Non-pigmented ciliary epithelial cell (primary cell): ENCODE measurements around the gene ABCA3.

ENCODE experiments used
- DNase-seq: peaks from one replicate; pipeline ENCODE4 v3.0.0-alpha.2; 2010; ENCODE audit warnings: low read depth

The ABCA3 gene

DNA sequence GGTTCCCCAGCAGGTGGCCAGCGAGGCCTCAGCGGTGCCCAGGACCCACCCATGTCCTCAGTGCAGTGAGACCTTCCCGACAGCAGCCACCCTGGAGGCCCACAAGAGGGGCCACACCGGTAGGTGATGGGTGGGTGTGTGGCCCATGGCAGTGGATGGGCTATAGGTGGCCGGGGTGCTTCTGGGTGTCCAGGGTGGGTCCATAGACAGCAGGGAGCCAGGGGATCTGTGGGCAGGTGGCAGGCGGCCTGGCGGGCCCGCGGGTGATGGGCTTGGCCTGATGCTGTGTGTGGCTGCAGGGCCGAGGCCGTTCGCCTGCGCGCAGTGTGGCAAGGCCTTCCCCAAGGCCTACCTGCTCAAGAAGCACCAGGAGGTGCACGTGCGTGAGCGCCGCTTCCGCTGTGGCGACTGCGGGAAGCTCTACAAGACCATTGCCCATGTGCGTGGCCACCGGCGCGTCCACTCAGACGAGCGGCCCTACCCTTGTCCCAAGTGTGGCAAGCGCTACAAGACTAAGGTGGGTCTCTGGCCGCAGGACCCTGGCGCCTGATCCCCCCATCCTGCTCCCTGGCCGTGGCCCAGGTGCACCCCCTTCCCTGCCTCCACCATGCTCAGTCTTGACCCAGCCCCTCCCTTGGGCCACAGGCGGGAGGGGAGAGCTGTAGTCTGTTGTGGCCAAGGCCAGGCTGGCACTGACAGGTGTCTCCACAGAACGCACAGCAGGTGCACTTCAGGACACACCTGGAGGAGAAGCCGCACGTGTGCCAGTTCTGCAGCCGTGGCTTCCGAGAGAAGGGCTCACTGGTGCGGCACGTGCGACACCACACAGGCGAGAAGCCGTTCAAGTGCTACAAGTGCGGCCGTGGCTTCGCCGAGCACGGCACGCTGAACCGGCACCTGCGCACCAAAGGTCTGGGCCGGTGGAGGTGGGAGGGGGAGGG lies 106.4 kb downstream of the ABCA3 start:
- DNase-seq: no peak

DNA sequence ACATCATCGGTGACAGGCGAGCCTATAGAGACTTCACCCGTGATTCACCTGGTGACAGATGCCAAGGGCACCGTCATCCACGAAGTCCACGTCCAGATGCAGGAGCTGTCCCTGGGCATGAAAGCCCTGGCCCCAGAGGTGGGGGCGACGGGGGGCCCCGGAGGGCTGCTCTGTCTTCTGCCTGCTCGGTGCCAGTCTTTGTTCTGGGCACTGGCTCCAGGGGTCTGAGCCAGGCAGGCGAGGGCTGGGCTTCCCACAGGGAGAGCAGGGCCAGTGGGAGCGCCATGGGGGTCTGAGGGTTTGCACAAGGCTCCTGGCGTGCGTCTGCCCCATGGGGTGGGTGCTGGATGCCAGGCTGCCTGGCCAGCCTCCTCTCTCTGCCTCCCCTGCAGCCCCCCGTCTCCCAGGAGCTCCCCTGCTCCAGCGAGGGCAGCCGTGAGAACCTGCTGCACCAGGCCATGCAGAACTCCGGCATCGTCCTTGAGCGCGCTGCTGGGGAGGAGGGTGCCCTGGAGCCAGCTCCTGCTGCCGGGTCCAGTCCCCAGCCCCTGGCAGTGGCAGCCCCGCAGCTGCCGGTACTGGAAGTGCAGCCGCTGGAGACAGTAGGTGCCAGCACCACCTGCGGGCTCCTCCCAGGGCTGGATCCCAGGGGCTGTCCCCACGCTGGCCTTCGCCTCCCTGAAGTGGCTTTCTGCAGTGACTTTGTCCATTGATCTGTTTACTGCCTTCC lies 107.3 kb downstream of the ABCA3 start:
- DNase-seq: no peak

DNA sequence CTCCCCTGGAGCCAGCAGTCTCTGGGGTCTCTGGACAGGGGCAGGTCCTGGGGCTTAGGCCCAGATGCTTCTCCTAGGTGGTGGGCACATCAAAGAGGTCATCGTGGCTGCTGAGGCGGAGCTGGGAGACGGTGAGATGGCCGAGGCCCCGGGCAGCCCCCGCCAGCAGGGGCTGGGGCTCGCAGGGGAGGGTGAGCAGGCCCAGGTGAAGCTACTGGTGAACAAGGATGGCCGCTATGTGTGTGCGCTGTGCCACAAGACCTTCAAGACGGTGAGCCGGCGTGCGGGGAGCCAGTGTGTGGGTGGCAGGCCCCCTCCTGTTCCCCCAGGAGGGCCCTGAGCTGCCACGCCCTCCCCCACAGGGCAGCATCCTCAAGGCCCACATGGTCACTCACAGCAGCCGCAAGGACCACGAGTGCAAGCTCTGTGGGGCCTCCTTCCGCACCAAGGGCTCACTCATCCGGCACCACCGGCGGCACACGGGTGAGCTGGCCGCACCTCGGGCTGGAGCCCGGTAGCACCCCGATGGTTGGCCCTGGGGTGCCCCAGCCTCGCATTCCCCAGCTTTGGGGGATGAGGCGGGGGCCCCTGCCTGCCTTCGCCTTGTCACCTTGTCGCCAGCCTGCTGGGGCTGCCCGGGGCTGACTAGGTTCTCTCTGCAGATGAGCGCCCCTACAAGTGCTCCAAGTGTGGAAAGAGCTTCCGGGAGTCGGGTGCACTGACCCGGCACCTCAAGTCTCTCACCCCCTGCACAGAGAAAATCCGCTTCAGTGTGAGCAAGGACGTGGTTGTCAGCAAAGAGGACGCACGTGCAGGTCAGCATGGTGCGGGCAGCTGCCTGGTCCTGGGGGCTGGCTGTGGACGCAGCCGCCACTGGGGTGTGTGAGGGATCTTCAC lies 108.2 kb downstream of the ABCA3 start:
- no peak for DNase-seq

DNA sequence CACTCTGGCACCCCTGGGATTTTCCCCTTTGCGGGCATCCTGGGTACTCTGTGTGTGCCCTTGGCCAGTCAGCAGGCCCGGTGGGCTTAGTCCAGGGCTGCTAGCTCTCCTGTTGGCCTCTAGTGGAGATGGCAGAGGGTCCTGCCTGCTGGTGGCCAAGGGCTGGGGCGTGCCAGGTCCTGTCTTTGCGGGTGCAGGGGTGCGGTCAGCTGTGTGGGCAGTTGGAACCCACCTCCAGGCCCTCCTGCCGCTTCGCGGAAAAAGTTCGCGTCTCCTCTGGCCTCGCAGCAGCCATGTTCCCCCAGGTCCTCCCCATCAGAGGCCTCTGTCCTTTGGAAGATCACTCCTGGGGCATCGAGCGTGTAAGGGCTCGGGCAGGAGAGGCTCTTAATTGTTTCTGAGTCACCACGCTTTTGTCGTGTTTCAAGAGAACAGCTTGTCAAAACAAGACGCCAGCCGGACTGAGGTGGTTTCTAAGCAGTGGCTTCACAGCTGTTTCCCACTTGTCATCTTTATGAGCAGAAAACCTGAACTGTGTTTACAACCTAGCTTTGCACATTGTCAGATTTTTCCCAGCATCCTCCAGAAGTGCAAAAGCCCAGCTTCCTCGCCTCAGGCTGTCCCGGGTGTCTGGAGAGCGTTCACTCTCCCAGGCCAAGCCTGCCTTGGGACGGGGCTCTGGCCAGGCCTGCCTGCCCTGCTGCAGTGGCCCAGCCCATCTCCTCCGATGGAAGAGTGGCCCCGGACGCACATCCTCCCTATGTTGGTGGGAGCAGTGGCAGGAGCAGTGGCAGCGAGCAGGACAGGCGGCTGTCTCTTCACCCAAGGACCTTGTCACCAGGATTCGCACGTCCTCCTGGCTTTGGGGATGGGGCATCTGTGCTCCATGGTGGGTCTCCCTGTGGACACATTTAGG lies 109.3 kb downstream of the ABCA3 start:
- DNase-seq: no peak

DNA sequence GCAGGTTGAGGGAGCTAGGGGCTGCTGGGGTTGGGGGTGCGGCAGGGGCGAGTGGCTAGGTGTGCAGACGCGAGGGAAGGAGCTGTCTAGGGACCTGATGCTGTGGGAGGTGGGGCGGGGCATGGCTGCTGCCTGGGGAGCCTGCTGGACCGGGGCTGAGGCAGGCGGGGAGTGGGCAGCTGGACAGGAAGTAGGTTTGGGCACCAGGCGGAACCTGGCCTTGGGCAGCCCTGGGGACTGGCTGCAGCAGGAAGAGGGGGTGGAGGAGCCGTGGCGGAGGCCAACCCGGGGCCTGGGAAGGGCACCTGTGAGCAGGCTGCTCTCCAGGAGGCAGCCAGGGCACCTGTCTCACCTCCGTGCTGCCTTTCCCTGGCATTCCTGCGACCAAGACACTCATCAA lies 110.2 kb downstream of the ABCA3 start:
- DNase-seq: no peak

DNA sequence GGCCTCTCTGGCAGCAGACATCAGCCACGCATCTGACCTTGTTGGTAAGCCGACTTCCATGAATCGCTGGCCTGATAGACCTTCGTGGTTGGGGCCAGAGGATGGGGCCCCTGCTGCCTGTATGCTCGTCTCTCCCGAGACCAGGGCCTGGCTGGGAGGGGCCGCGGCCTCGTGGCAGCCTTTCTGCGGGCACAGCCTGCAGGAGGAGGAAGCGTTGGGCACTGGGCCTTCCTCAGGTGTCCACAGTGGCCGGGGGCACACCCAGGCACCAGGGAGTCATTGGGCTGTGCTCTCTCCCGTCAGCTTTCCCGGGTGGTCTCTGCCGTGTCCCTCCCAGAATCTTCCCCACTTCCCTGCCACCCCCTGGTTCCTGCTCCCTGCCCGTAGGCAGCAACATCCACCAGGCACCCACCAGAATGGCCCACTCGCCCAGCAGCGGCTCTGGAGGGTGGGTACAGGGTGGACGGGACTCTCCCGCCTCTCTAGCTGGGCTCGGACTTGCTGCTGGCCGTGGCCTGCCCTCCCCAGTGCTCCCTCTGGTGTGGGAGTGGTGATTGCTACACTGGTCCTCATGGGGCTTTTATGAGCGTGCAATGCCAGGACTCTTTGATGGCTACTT lies 110.8 kb downstream of the ABCA3 start:
- DNase-seq: no peak

DNA sequence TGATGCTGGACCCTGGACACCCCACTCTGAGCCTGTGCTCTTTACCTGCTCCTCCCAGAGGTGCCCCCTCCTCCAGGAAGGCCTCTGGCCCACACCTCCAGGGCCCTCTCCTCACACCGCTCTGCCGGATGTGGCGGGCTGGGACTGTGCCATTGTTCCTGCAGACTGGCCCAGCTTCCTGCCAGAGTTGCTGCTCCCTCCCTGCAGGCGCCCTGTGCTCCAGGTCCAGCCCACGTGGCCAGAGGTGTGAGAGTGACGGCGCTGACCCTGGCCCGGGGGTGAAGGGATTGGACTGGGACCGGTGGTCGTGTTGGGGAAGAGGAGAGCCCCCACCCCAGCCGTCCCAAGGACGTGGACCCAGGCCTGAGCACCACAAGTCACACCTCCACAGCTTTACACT lies 111.4 kb downstream of the ABCA3 start:
- DNase-seq: no peak

DNA sequence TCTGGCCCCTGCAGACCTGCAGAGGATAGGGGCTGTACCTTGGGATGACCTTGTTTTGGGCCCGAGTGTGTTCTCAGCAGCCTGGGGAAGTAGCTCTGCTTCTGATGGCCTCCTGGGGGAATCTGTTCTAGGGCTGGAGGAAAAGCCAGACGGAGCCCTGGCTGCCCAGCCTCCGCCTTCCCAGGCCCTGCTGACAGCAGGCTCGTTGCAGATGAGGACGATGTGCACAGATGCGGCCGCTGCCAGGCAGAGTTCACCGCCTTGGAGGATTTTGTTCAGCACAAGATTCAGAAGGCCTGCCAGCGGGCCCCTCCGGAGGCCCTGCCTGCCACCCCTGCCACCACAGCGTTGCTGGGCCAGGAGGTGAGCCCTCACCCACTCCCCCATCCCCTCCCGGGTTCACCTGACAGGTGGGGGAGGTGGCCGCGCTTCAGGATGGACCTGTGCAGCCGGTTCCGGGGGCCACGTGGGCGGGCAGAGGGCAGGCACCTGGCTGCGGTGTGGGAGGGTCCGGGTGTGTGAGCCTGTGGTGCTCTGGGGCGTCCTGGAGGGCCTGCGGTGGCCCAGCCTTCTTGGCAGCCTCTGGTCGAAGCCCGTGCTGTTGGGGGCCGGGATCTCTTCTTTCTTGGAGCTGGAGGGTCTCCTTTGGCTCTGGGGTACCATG lies 112.2 kb downstream of the ABCA3 start:
- DNase-seq: no peak

DNA sequence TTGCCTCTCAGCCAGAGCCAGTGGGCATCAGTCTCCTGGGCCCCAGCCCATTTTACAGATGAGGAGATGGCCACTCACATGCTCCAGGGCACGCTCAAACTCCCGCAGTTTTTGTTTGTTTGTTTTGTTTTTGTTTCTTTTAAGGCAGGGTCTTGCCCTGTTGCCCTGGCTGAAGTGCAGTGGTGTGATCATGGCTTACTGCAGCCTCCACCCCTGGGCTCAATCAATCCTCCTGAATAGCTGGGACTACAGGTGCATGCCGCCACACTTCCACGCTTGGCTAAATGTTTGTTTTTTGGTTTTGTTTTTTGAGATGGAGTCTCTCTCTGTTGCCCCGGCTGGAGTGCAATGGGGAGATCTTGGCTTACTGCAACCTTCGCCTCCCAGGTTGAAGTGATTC lies 113.6 kb downstream of the ABCA3 start:
- no peak for DNase-seq

DNA sequence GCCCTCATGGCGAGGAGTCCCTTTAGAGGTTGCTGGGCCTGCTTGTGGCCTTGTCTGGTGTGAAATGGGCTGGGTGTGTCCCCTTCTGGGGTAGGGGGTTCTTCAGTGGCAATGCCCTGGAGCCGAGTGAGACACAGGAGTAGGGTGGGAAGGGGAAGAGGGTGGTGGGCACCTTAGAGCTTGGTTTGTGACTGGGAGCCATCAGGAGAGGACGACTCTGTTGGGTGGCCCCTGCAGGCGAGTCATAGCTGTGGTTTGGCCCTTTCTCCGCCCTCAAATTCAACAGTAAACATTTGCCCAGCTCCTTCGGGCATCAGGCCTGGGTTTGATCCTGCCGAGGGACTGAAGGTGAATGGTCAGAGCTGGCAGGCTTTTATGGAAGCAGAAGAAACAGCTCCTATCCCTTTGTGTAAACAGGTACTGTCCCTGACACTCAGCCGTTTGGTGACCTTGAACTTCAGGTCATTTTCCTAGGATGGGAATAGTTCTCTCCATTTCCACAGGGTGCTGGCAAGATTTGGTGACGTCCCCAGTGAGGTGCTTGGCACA lies 114.2 kb downstream of the ABCA3 start:
- DNase-seq: no peak
